Activated naive CD8-positive, alpha-beta T cell treated with anti-CD3 and anti-CD28 coated beads for 36 hours (primary cell): Measurements from ENCODE around the gene CLEC12A. TPM values are rescaled to one million over a fixed set of nuclear protein-coding genes. Genes with fewer than 3 reads are reported as not detected.

ENCODE experiments used
- total RNA-seq, 2 experiments: library from RNA; stranded (reverse); gene quantifications; one replicate each; pipeline ENCODE4 v1.2.3, GENCODE V29; 2021

Gene CLEC12A
- total RNA-seq, 2 experiments from 2014 or later: 0.14 TPM

Other genes with a start within 250 kb of the CLEC12A start
- gene CLECL1, start 238.3 kb upstream of the CLEC12A start, total RNA-seq: 1 to 10 TPM; 6.4 to 7.0 TPM
- 100 to 1,000 TPM; 143 to 152 TPM for gene CD69, start 210.5 kb upstream of the CLEC12A start, total RNA-seq
- gene KLRF1, start 143.9 kb upstream of the CLEC12A start, total RNA-seq: not detected
- 10 to 100 TPM; 21.1 to 25.6 TPM for gene CLEC2B, start 102.1 kb upstream of the CLEC12A start, total RNA-seq
- not detected for gene KLRF2, start 89.9 kb upstream of the CLEC12A start, total RNA-seq
- gene CLEC2A, start 39.0 kb upstream of the CLEC12A start, total RNA-seq: not detected
- not detected for gene CLEC1B, start 27.7 kb downstream of the CLEC12A start, total RNA-seq
- gene CLEC12B, start 39.2 kb downstream of the CLEC12A start, total RNA-seq: not detected
- not detected for gene CLEC9A, start 59.3 kb downstream of the CLEC12A start, total RNA-seq
- not detected for gene CLEC1A, start 127.6 kb downstream of the CLEC12A start, total RNA-seq
- gene CLEC7A, start 158.8 kb downstream of the CLEC12A start, total RNA-seq: not detected
- not detected for gene OLR1, start 200.7 kb downstream of the CLEC12A start, total RNA-seq
- not detected for gene TMEM52B, start 207.6 kb downstream of the CLEC12A start, total RNA-seq
- gene GABARAPL1, start 241.5 kb downstream of the CLEC12A start, total RNA-seq: 1 to 10 TPM; 6.0 to 7.2 TPM